Glomerular endothelial cell (primary cell): ENCODE results near the gene ZNF488. TPM values are rescaled to one million over a fixed set of nuclear protein-coding genes. Genes with fewer than 3 reads are reported as not detected.

ENCODE experiments used
- DNase-seq: peaks from one replicate; pipeline ENCODE4 v3.0.0-alpha.2; 2011; ENCODE audit warnings: low read depth, low spot score; ENCODE audit errors: extremely low read depth
- total RNA-seq: library from RNA; depleted of rRNA; stranded (reverse); fragments of >200 nt; gene quantifications from 2 replicates; pipeline ENCODE4 v1.2.3, GENCODE V29; 2015

ZNF488 gene
- total RNA-seq, 1 donor from 2014 or later: not detected

DNA sequence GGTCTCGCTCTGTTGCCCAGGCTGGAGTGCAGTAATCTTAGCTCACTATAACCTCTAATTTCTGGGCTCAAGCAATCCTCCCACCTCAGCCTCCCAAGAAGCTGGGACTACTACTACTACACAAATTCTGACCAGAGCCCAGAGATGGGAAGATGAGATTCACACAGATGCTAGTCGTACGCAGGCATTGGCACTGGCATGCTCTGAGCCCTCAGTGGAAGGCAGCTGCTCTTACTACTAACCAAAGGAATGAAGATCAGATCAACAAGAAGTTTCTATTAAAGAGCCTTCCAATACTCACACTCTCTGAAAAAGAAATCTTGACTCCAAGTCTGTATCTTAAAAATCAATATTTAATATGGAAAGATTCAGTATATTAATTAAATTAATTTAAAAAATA lies 51.1 kb downstream of the ZNF488 start:
- DNase-seq: no peak

DNA sequence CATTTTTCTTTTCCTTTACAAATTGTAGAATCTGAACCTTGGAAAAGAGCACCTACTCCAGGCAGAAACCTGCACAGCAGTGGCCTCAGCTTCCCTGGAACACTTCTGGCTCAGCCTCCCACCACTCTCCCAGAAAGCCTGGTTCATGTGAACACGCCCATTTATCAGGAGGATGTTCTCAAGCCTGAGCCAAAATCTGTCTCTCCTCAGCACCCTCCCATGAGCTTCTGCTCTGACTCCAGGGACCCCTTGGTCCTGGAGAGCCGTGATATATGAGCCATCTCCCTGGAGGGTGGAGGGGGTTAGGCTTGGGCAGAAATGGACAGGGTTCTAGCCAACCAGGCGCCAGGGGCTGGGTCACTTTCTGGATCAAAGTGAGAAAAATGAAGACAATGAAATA lies 51.7 kb downstream of the ZNF488 start:
- no peak for DNase-seq

DNA sequence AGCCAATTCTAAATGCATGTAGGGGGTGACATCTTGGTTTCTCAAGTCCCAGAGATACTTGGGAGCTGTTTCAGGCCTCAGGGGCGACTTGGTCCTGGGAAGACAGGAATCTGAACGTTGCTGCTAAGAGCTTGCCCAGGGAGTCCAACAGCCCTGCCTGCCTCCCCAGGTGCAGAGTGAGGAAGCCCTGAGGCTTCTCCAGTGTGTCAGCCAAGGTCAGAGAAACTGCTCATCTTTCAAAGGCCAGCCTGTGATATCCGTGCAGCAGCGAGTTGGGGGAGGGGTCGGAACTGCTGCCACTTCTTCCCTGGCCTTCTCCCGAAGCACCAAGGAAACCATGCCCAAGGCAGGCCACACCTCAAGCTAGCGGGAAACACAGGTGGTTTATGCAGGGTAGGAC lies 52.1 kb downstream of the ZNF488 start:
- DNase-seq: no peak

DNA sequence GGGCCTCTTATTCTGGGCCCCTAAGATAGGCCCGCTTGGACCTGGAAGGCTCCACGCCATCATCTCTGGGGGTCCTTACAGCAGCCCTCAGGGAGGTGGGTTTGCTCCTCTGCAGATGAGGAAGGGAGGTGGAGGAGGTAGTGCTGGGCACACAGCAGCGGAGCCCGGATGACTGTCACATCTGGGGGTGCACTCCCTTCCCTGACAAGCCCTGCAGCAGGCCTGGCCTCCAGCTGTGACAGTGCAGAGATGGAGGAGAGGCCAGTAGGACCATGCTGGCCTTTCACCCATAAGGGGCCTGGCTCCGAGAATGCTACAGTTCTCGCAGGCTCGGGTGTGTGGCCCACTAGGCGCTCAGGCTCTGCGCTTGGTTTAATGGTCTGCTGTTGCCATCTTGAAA lies 52.6 kb downstream of the ZNF488 start:
- no peak for DNase-seq

DNA sequence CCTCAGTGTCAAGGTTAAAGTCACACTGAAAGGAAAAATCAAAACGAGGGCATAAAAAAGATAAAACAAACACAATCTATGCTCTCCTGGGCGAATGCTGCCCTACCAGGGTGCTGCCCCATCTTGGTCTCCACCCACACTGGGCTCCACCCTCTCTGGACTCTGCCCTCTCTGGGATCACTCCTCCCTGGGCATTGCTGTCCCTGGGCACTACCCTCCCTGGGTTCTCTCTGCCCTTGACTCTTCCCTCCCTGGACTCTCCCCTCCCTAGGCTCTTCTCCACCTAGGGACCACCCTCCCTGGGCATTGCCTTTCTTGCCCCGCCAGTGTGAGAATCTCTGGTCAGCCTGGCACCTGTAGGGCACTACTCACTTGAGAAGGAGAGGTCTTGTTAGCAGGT lies 53.3 kb downstream of the ZNF488 start:
- no peak for DNase-seq

DNA sequence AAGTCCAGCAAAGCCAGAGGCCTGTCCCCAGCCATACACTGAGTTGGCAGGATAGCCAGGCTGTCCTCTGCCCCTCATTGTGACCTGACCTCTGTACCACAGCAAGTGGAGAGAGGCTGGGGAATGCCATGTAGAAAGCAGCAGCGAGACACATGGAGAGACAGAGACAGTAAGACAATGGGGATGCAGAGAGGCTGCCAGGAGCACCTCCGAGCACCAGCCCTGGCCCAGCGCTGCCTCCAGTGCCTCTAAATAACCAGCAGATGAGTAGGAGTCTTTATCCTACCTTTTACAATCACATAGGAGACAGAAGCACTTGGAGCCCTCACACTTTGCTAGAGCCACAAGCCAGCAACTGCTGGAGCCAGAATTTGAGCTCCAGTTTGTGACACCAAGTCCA lies 53.7 kb downstream of the ZNF488 start:
- DNase-seq: no peak

DNA sequence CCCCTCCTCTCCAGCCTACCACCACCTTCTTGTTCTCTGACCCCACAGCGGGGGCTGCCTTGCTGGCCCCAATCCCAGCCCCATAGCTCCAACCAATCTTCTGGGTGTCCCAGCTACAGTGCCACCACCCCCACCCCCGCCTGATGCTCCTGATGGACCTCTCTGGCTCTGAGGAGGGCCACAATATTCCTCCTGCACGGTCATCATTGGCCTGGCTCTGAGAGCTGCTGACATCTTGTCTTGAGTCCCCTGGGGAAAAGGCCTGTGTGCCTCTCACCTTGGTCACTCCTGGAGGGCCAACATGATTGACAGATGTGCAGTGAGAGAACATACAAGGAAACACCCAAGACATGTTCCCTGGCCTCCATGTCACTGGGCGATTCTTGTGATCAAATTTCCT lies 54.2 kb downstream of the ZNF488 start:
- DNase-seq: no peak

DNA sequence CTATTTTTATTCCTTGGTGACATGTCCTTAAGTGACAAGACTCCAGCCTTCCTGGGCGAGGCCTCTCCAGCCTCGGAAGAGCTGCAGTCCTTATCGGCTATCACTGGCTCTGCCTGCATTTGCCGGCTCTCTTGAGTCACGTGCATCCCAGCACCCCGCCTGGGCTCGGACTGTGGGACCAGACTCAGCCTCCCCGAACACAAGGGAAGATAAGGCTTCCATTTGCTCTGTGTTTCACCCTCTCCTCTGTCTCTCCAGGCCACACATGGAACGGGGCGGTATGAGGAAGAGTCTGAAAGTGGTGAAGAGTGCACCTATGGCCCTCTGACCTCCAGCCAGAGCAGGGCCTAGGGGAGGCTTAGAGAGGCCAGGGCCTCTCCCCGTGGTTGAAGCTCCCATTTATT lies 57.2 kb downstream of the ZNF488 start:
- no peak for DNase-seq

DNA sequence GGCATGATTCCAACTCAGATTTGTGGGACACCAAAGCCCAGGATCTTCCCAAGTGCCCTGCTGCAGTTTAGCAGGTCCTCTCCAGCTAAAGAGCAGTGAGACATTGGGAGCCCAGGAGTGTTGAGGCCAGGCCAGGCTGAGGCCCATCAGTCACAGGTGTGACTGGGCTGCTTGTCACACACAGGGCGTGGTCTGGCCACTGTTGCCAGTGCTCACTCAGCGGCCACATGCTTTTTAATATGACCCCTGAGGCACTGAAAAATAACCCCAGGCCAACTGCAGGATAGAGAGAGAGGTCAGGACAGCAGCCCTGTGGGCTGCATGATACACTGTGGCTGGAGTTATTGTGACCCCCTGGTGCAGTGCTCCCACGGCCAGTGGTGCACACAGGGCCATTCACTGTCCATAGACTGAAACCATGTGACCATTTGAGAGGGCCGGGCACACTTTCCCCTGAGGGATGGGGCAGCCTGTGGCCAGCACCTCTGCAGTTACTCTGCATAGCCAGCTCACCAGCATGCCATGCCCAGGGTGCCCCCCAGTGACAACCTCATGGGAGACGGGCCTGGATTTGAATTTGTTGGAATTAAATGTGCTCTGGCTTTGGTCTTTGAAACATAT lies 57.7 kb downstream of the ZNF488 start:
- no peak for DNase-seq

DNA sequence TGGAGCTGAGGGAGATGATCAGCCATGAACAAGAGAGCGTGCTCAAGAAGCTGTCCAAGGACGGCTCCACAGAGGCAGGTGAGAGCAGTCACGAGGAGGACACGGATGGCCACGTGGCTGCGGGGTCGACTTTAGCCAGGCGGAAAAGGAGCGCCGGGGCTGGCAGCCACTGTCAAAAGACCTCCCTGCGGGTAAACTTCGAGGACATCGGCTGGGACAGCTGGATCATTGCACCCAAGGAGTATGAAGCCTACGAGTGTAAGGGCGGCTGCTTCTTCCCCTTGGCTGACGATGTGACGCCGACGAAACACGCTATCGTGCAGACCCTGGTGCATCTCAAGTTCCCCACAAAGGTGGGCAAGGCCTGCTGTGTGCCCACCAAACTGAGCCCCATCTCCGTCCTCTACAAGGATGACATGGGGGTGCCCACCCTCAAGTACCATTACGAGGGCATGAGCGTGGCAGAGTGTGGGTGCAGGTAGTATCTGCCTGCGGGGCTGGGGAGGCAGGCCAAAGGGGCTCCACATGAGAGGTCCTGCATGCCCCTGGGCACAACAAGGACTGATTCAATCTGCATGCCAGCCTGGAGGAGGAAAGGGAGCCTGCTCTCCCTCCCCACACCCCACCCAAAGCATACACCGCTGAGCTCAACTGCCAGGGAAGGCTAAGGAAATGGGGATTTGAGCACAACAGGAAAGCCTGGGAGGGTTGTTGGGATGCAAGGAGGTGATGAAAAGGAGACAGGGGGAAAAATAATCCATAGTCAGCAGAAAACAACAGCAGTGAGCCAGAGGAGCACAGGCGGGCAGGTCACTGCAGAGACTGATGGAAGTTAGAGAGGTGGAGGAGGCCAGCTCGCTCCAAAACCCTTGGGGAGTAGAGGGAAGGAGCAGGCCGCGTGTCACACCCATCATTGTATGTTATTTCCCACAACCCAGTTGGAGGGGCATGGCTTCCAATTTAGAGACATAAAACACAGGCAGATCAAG lies 58.5 kb downstream of the ZNF488 start:
- DNase-seq: no peak

DNA sequence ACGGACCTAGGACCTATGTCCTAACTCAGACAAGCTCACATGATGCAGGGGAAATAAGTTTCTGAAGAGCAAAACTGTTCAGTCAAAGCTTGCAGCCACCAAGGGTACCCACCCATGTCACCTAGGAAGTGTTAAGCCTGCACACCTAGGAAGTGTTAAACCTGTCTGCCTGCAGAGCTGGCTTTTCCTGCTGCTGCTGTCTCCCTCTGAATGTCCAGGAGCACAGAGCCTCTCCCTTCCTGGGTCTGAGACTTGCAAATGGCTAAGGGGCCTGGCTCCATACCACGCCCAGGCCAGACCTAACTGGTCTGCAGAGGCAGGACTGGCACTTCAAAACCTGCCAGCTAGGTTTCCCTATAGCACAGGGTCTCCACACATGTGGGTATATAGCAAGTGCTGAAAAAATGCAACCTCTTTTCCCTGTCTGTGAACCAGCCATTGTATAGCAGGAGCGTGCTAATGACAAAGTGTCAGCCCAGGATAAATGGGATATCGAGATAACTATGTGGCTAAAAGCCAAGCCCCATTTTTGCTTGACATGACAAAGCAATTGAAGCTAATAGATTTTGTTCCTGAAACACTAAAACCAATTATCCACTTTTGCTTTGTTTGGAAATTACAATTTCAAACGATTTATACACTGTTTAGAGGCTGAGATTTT lies 60.3 kb downstream of the ZNF488 start:
- no peak for DNase-seq

DNA sequence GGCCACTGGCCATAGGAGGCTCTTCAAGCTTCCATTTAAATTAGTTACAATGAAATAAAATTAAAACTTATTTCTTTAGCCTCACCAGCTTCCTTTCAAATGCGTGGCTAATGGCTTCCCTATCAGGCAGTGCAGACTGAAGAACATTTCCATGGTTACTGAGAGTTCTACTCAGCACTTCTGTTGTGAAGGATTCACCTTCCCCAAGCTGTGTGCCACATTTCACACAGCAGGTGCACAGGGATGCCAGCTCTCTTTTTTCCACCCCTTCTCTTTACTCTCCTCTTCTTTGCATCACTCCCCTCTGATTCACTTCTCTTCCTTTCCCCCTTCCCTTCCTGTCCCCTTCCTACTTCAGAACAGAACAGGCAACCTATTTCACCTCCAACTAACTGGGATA lies 61.0 kb downstream of the ZNF488 start:
- DNase-seq: no peak

DNA sequence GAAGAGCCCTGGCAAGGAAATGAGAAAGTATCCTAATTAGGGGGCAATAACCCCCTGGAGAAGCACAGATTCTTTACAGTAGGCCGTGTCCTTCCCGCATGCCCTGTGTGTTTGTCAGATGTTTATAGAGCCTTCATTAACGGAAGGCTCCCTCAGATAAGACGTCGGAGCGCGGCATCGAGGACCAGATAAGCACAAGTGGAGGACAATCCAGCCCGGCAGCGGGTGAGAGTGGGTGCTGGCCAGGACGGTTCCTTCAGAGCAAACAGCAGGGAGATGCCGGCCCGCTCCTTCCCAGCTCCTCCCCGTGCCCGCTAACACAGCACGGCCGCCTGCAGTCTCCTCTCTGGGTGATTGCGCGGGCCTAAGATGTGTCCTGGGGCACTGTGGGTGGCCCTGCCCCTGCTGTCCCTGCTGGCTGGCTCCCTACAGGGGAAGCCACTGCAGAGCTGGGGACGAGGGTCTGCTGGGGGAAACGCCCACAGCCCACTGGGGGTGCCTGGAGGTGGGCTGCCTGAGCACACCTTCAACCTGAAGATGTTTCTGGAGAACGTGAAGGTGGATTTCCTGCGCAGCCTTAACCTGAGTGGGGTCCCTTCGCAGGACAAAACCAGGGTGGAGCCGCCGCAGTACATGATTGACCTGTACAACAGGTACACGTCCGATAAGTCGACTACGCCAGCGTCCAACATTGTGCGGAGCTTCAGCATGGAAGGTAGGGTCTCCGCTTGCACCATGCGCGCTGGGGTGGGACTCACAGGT lies 61.6 kb downstream of the ZNF488 start, which contains the start of gene GDF2:
GDF2 (plus strand) TSS at position 155 of the 762 bp plus-strand sequence; CDS start at position 370, 215 bp downstream.
- no peak for DNase-seq

DNA sequence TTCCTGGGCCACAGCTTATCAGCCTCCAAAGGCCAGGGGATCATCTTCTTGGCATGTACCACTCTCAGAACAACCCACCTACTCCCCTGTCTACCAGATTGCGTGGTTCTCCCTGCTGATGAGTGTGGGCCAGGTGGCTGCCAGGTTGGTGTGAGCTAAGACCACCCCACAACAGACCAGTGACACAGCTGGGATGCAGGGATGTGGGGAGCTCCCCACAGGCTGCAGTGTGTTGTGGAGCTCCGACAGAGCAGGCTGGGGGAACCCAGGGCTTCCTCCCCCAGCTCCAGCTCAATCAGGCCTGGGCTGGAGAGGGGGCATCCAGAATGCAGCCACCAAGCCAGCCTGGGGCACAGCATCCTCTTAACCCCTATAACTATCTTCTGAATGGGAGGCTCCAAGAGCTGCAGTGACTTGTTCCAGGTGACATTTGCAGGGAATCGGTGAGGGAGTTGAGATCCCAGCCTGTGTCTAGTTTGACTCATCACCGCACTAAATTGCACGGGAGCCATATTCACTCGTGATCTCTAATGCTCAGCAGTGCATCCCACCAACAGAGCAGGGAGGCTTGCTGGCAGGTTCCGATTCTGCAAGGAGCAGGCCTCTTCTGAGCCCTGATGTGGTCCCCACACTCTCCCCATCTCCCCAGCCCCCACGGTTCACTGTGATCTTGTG lies 62.4 kb downstream of the ZNF488 start:
- DNase-seq: no peak

DNA sequence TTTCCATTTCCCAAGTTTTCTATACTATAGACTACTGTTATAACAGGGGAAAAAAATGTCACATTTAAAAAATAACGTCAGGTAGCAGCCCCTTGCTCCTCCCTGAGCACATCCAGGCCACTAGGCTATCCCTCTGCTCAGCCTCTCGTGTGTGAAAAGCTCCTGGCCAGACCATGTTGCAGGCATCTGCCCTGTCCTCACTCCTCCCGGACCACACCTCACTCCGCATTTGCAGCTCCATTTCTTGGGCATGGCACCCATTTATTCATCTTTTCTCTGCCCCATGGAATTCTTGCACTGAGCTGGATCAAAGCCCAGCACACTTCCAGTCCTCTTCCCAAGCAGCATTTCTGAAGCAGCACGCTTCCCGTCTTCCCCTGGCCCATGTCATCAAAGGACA lies 63.3 kb downstream of the ZNF488 start:
- no peak for DNase-seq

DNA sequence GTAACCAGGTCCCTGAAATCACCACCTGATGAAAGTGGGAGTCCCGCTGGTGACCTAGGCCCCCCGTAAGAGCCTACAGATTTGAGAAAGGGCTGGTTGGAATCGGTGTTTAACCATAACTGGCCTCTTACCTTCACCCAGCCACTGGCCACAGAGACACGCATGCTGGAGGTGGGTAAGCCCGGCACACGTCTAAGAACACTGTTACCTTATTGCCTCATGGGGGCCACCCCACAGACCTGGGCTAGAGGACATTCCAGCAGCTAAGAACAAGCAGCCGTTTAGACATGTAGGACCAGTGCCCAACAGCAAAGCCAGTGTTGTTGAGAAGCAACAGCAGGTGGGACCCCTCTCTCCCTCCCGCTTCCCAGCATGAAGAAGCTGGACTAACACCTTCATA lies 64.3 kb downstream of the ZNF488 start:
- DNase-seq: no peak

DNA sequence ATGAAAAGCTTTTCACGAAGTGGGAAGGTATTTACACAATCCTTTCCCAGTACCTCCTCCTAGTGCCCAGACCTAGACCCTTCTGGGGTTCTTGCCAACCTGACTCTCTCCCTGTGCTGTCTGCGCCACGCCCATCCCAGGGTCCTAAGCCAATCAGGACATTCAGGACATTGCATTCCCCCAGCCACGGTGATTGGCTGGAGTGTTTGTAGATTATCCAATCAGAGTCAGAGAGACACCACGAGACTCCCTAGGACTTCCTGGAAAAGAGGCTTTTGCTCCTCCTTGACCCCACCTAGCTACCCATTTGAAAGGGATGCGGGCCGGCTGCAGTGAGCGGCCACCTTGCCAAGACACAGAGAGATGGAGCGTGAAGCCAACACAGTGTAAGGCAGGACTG lies 65.4 kb downstream of the ZNF488 start:
- DNase-seq: no peak

DNA sequence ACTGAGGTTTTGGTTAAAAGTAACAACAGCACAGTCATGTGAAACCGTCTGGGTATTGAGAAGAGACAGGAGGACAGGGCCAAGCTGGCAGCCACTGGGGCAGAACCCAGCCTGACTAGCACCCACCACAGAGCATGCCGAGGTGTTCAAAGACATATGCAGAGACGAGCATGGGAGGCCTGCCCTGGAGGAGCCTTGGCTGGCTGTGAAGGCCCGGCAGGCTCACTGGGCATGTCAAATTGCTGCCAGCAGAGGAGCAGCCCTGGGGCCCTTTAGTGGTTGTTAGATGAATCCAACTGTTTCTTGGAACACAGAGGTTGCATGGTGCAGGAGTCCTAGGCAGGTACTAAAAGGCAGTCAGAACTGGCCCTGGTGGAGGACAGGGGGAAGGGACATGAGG lies 66.8 kb downstream of the ZNF488 start:
- no peak for DNase-seq

DNA sequence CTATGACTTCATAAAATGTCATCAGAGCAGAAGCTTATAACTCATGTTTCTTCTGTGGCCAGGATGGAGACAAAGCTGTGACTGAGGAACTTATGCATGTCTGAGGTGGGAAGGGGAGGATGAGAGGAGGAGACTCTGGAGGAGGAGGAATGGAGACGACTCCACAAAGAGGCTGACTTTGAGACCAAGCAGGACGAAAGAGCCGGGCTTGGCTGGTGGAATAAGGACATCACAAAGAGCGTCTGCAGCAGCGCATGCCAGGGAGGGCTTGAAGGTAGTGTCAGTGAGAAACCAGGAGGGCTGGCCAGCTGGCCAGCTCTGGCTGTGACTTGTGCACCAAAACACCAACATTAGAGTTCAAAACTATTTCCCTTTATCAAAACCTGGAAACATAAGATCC lies 68.0 kb downstream of the ZNF488 start:
- DNase-seq: no peak
